NCI-H146 treated with DMSO at 0.1 percent for 48 hours (cell line): ENCODE data around the gene PRKCE.
A peak's percentile ranks its signal among the peaks of the same experiment; 100 is the strongest.
"Not testable (repeated sequence)": the region's sequence is repeated elsewhere in the genome, so short reads cannot be mapped to it uniquely, and the experiment has no call there.

Experiments
- DNase-seq: peaks from one replicate; lab custom pipeline; 2025; ENCODE audit not compliant: unreplicated experiment; lab: John Stamatoyannopoulos, UW

The PRKCE gene

GRCh38 chr2:46202453-46202852 is 551.0 kb downstream of the PRKCE start:
- DNase-seq: no peak

GRCh38 chr2:46202987-46203386 is 551.5 kb downstream of the PRKCE start:
- no peak for DNase-seq

- not testable (repeated sequence) for DNase-seq
These were observed 552.2 kb downstream of the PRKCE start for GRCh38 chr2:46203636-46204035.

DNA sequence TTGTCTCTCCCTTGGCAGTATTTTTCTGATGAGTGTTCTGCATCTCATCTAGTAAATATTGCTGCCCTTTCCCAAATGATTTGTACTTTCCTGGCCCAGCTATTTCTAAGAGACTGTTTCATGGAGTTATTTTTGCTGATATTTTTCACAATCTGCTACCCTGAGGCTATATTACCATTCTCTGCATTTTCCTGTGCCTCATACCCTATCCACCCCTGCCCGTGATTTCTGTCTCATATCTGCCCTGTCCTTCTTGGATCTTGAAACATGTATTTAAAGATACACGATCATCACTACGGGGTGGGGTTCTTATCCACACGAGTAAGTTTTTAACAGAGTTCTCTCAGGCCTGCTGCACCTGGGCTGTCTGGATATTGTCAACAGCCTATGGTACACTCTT is 556.1 kb downstream of the PRKCE start:
- DNase-seq: no peak

DNA sequence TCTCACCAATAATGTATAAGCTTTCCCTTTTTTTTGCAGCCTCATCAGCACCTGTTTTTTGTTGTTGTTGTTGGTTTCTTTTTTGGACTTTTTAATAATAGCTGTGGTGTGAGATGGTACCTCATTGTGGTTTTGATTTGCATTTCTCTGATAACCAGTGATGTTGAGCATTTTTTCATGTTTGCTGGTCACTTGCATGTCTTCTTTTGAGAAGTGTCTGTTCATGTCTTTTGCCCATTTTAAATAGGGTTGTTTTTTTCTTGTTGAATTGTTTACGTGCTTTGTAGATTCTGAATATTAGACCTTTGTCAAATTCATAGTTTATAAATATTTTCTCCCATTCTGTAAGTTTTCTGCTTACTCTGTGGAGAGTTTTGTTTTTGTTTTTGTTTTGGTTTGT is 557.3 kb downstream of the PRKCE start:
- no peak for DNase-seq

DNA sequence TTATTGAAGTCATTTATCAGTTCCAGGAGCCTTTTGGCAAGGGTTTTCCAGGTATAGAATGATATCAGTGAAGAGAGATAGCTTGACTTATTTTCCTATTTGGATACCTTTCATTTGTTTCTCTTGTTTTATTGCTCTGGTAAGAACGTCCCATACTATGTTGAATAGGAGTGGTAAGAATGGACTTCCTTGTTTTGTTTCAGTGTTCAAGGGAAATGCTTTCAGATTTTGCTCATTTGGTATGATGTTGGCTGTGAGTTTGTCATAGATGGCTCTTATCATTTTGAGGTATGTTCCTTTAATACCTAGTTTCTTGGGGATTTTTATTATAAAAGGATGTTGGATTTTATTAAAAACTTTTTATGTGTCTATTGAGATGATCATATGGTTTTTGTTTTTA is 558.6 kb downstream of the PRKCE start:
- no peak for DNase-seq

DNA sequence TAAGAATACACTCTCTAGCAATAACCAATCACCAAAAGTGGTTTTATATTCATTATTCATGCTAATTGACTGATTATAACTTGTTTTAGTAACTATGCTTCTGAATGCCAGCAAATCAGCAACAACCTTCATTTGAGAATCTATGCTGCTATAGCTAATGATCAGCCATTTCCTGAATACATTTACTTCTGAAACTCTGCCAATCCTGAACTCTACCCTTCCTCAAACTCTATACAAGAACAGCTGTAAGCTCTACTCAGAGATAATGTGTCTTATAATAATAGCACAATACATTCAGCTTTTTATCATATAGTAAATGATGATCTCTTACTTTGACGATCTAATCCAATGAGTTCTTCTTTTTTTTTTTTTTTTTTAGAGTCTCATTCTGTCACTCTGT is 560.0 kb downstream of the PRKCE start:
- DNase-seq: no peak

DNA sequence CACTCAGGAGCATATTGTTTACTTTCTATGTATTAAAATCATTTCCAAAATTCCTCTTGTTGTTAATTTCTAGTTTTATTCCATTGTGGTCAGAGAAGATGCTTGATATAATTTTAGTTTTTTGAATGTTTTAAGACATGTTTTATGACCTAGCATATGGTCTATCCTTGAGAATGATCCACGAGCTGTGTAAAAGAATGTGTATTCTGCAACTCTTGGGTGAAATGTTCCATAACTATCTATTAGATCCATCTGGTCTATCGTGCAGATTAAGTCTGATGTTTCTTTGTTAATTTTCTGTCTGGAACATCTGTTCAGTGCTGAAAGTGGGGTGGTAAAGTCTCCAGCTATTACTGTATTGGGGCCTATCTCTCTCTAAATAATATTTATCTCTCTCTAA is 562.4 kb downstream of the PRKCE start:
- no peak for DNase-seq

DNA sequence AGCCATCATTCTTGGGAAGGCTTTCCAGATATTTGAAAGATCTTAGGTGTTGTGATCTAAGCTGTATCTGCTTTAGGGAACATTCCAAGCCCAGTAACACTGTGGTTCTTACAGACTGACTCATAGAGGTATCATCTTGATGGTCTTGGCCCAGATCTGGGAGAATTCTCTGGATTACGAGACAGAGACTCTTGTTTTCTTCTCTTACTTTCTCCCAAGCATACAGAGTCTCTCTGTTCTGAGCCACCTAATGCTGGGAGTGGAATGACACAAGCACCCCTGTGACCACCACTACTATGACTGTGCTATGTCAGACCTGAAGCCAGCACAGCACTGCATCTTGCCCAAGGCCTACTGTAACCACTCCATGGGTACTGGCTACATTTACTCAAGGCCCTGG is 564.7 kb downstream of the PRKCE start:
- DNase-seq: no peak

GRCh38 chr2:46223514-46223913 is 572.0 kb downstream of the PRKCE start:
- DNase-seq: not testable (repeated sequence)

- DNase-seq: no peak
These were observed 573.7 kb downstream of the PRKCE start for GRCh38 chr2:46225150-46225625.

GRCh38 chr2:46225730-46226129 is 574.3 kb downstream of the PRKCE start:
- no peak for DNase-seq

DNA sequence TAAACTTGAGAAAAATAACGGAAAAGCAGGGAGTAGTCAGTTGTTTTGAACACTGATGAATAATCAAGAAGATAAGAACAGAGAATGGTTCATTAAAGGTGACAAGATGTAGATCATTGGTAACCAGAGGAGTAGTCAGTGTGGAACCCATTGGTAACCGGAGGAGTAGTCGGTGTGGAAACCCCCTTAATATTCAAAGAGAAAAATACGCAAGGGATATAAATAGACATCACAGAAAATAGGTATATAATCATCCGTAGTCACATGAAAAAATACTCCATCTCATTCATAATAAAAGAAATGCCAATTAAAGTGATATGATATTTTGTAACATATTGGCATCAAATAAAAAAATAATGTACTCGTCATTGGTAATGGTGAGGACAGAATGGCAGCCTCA is 575.1 kb downstream of the PRKCE start:
- DNase-seq: no peak

DNA sequence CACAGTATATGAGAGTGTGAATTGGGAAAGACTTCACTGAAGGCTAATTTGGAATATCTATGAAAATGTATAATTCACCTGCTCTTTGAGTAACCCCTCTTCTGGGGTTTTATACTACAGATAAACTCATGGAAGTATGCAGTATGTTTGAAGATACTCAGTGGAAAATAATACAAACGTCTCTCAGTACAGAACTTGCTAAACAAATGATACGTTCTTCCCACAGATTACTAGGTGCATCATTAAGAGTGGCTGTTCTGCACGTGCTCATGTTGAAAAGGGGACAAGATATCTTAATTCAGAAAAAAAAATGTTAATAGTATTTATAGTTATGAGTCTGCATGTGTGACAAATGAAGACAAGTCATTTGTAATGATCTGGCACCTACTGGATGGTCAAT is 575.5 kb downstream of the PRKCE start:
- DNase-seq: no peak

DNA sequence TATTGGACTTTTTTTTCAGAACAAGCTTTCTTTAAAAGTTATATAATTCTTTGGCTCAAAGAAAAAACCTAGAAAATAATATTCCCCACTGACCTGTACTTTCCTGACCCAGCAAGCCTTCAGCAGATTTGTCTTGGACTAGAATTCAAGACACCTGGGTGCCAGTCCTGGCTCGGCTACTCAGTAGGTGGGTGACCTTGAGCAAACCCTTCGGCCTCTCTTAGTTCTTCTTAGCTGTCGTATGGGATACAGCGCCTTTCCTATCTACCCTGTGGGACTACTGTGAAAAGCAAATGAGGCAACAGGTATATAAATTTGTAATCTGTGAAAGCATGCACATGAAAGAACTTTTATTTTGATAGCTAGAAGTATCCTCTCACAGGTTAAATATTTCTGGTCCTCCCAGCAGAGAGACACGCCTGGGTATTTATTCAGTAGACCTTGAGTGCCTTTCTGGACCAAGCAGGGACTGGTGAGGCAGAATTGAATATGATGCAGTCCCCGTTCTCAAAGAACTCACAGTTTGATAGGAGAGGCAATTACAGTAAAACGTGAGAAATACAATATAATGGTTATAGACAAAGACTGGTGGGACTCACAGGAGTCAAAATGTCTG is 576.3 kb downstream of the PRKCE start:
- no peak for DNase-seq

DNA sequence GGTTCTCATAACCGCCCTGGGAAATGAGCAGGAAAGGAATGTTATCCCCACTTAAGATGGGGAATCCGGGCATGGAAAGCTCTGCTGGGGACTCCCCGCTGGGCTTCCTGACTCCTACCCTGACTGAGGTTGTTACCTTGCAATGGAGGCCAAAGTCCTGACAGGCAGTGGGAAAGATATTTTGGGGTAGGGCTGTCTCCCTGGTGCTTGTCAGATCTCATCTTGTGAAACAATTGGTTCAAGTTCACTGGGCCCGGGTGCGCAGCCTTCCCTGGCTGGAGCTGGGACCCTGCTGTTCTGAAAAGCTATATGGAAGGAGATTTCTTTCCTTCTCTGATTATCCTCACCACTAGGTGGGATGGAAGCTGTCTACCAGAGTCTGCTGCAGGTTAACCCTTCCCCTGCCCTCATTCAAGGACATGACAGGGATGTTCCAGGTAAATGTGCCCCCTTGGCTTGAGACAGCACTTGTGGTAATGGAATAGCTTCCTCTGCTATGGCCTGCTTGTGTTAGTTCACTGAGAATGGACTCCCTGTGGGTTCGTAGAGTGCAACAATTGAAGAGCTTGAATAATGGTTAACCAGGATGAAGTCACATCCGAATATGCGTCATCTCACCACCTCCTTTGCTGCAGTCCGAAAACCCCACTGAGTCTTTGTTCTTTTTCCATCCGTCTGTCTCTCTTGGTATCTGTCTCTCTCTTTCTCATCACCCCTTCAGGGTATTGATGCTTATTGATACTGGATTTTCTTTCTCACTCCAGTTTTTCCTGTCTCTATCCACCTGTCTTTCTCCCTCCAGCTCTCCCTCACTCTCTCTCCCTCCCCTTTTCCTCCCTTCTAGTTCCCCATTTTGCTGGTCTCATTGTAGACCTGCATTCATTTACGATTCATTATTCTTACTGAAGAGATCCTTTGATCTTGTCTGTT is 577.9 kb downstream of the PRKCE start:
- DNase-seq: peak; percentile 16

GRCh38 chr2:46230115-46230571 is 578.7 kb downstream of the PRKCE start:
- DNase-seq: no peak

GRCh38 chr2:46230677-46231425 is 579.4 kb downstream of the PRKCE start:
- no peak for DNase-seq

DNA sequence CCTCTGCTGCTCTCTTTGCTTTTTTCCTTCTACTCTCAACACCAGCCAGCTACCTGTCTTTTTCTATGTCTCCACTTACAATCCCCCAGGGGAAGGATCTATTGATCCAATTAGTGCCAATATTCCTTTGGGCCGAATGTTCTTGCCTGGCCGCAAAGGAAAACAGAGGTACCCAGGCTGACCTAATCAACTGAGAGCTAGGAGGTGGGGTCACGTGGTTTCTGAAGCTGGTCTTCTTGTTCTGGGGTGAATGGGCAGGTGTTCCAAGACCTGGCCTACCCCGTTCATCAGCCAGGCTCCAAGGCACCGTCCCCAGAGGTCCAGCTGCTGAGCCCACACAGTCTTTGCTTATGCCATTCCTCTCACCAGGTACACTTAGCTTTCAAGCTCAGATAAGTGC is 580.2 kb downstream of the PRKCE start:
- no peak for DNase-seq

GRCh38 chr2:46232860-46233259 is 581.4 kb downstream of the PRKCE start:
- no peak for DNase-seq

GRCh38 chr2:46236006-46236875 is 584.8 kb downstream of the PRKCE start:
- DNase-seq: no peak
